ENCODE measurements around the gene TRAPPC12. TPM values are rescaled to one million over a fixed set of nuclear protein-coding genes. Genes with fewer than 3 reads are reported as not detected.
A peak's percentile ranks its signal among the peaks of the same experiment; 100 is the strongest.

TRAPPC12 gene
- 10 to 100 TPM; 49.8 to 64.0 TPM for total RNA-seq
- 58.1 TPM for polyA plus RNA-seq (2013, experiment 1 of 2)
- polyA plus RNA-seq (2013, experiment 2 of 2), result 75.8 TPM
- total RNA-seq, result 24.9 to 107 (median 60.3) reads per million in 172 experiments

DNA sequence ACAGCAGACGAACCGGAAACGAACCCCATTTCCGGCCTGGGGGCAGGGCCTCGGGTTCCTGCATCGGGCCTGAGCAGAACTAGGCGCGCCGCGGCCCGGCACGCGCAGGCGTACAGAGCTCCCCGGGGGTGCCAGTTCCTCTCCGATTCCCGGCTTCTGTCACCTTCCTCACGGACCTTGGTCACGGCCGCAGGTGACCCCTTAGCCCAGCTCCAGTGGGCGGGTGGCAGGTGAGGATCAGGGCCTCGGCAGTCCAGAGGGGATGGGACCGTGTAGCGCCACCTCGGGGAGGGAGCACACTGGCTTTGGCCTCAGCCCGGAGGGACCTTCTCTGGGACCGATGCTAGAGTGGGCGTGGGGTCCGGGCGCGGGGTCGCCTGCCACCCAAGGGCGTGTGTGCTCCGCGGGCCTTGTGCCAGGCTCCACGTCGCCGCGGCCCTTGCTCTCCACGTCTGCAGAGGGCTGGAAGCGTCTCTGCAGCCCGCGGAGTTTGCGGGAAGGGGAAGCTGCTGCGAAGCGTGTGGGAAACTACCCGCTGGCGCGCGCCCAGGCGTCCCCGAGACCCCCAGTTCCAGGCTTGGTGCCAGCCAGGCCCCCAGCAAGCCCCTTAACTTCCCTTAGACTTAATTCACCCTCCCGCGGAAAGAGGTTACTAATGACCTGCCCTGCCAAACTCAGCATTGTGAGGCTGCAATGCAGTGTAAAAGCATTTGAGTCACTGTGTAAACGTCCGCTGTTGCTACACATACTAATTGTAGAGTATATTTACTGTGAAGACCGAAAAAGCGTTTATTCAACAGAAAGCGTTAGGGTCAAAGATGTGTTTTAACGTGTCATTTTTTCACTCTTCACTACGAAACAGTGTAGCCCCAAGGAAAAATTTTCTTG, at the start of gene TRAPPC12:
TSS of gene TRAPPC12 (plus strand) at position 48 of the 888 bp plus-strand sequence. CDS start 7,930 bp downstream, outside the sequence.
- peak within 1 kb of the TSS; percentile 91 for H3K4me3 ChIP-seq (ENCODE audit: low read length)
- H3K36me3 ChIP-seq (ENCODE audit: insufficient read depth, low read length), result peaks cover 3% of the 10 kb centered on the region
- peaks cover 0 to 14% of the 10 kb centered on the region in 2 experiments for H3K9me3 ChIP-seq (ENCODE audit: control insufficient read depth in 1 of 2, insufficient read depth in 1 of 2, low read length in 2 of 2)
- Mint-ChIP-seq H3K9me3 (no peaks in the 10 kb centered on the region), H3K4me1 (ENCODE audit: low read depth) (peaks cover 70% of the 10 kb centered on the region), H3K36me3 (ENCODE audit: low read depth) (peaks cover 56% of the 10 kb centered on the region), H3K27ac (peak within 1 kb of the TSS; percentile 98), H3K27me3 (no peaks in the 10 kb centered on the region), H3K4me3 (peak within 1 kb of the TSS; percentile 97)
- ChIA-PET CTCF (interaction anchor here (1.4 kb wide), 1 partner anchor 44 kb away, joined by 5 read pairs; no protein-coding TSS in a partner anchor), POLR2A (interaction anchor here (0.9 to 4.2 kb wide), 6 partner anchors 13 to 272 kb away, joined by 3 to 30 read pairs (median 5); partner anchors contain the start of genes ADI1 and RNASEH1)
- peaks cover 42% of the 10 kb centered on the region for H3K4me1 ChIP-seq (ENCODE audit: insufficient read depth, low read length)
- H3K27me3 ChIP-seq (ENCODE audit: control insufficient read depth in 1 of 2, insufficient read depth in 2 of 2, low read length in 2 of 2), result no peaks in the 10 kb centered on the region
- DNase-seq (peak; percentile 88 to 95 (median 92)), ATAC-seq (ENCODE audit: poor library complexity) (peak; percentile 78)
- H3K27ac ChIP-seq (ENCODE audit: low read depth in 1 of 2, low read length in 2 of 2), result peak within 1 kb of the TSS; percentile 85 to 94
- intact Hi-C loops (cut with DNase I, micrococcal nuclease), result loop anchor here (2.0 to 10.0 kb wide), 6 partner anchors 135 to 763 kb away; partner anchors contain the start of genes RNASEH1 (in 2 of the 2), ADI1 (in 1 of the 2) and RPS7 (in 1 of the 2)
- TF ChIP-seq, protein P1, sequence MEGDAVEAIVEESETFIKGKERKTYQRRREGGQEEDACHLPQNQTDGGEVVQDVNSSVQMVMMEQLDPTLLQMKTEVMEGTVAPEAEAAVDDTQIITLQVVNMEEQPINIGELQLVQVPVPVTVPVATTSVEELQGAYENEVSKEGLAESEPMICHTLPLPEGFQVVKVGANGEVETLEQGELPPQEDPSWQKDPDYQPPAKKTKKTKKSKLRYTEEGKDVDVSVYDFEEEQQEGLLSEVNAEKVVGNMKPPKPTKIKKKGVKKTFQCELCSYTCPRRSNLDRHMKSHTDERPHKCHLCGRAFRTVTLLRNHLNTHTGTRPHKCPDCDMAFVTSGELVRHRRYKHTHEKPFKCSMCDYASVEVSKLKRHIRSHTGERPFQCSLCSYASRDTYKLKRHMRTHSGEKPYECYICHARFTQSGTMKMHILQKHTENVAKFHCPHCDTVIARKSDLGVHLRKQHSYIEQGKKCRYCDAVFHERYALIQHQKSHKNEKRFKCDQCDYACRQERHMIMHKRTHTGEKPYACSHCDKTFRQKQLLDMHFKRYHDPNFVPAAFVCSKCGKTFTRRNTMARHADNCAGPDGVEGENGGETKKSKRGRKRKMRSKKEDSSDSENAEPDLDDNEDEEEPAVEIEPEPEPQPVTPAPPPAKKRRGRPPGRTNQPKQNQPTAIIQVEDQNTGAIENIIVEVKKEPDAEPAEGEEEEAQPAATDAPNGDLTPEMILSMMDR (IDR thresholded peaks at IDR 0.05), result peak; percentile 41

DNA sequence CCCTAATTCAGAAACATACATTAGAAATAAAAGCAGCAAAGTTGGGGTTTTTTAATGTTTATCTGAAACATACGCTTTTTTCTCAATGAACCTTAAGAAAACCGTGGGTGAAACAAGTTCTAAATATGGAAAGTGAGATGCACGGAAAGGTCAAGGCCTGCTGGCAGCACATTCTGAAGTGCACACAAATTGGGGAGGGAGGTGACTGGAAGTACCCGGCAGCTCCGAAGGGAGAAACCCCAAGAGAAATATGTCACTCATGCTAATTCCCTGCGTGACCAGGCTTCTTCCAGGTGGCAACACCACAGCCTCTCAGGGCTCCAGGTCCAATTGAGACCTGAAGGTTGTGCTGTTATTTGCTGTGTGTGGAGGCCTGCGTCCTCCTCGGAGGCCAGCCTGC, 47.4 kb upstream of the TRAPPC12 start:
- ATAC-seq (ENCODE audit: poor library complexity), result no peak
- ChIA-PET CTCF (no interaction called here), POLR2A (no interaction called here)
- H3K27me3 Mint-ChIP-seq, result no peaks in the 10 kb centered on the region
- Histone ChIP-seq H3K27ac (ENCODE audit: low read depth in 1 of 2, low read length in 2 of 2) (no peak overlapping the region), H3K4me3 (ENCODE audit: low read length) (no peak overlapping the region), H3K36me3 (ENCODE audit: insufficient read depth, low read length) (peaks cover 39% of the 10 kb centered on the region), H3K4me1 (ENCODE audit: insufficient read depth, low read length) (no peaks in the 10 kb centered on the region), H3K27me3 (ENCODE audit: control insufficient read depth in 1 of 2, insufficient read depth in 2 of 2, low read length in 2 of 2) (no peaks in the 10 kb centered on the region), H3K9me3 (ENCODE audit: control insufficient read depth in 1 of 2, insufficient read depth in 1 of 2, low read length in 2 of 2) (no peaks in the 10 kb centered on the region)
- no peak for DNase-seq
- H3K4me3 Mint-ChIP-seq, result no peak overlapping the region
- intact Hi-C loops (cut with DNase I, micrococcal nuclease), result no loop called here
- no peaks in the 10 kb centered on the region for H3K9me3 Mint-ChIP-seq
- H3K36me3 Mint-ChIP-seq (ENCODE audit: low read depth), result peaks cover 66% of the 10 kb centered on the region
- no peak overlapping the region for H3K27ac Mint-ChIP-seq
- H3K4me1 Mint-ChIP-seq (ENCODE audit: low read depth), result no peaks in the 10 kb centered on the region
- TF ChIP-seq, protein P1 (IDR thresholded peaks at IDR 0.05), result no peak

DNA sequence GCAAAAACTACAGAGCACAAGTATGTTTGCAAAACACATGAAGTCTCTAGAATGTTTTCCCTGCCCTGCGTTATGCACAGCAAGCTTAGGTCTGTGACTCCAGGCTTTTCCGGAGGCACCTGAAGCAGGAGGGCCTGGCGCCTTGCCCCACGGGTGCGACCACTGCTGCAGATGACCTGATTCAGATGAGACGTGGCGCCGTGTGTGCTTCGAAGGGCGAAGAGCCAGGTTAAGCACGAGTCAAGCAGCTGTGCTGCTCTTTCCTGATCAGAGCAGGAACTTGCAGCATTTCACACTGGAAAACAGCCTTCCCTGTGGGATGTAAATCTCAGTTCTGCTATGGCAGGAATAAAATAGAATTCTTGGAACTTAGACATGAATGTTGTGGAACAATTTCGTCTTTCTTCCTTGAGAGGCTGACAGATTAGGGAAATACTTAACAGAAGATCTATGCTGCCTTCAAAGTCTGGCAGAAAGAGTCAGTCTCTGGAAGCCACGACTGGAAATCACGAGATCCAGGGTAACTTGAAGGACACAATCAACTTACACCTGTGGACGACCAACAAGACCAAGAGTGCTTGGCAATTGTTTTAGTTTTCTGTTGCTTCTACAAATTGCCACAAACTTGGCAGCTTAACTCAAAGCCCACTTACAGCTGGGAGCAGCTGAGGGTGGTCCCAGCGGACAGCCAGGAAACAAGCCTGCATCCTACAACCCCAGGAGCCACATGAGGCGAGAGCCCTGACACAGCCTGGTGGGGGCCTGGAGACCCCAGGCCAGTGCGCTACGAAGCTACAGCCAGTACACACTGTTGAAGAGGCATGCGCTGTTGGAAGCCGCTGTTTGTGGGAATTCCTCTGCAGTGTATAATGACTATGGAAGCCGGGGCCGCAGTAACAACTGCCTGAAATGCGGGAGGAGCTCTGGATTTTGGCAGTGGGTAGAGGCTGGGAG, 44.8 kb upstream of the TRAPPC12 start:
- Mint-ChIP-seq H3K9me3 (no peaks in the 10 kb centered on the region), H3K4me3 (no peak overlapping the region), H3K27ac (no peak overlapping the region), H3K27me3 (no peaks in the 10 kb centered on the region), H3K36me3 (ENCODE audit: low read depth) (peaks cover 68% of the 10 kb centered on the region), H3K4me1 (ENCODE audit: low read depth) (no peaks in the 10 kb centered on the region)
- TF ChIP-seq, protein P1 (IDR thresholded peaks at IDR 0.05), result no peak
- ChIA-PET POLR2A (no interaction called here), CTCF (no interaction called here)
- Histone ChIP-seq H3K4me1 (ENCODE audit: insufficient read depth, low read length) (no peaks in the 10 kb centered on the region), H3K36me3 (ENCODE audit: insufficient read depth, low read length) (peaks cover 48% of the 10 kb centered on the region), H3K9me3 (ENCODE audit: control insufficient read depth in 1 of 2, insufficient read depth in 1 of 2, low read length in 2 of 2) (no peaks in the 10 kb centered on the region), H3K27me3 (ENCODE audit: control insufficient read depth in 1 of 2, insufficient read depth in 2 of 2, low read length in 2 of 2) (no peaks in the 10 kb centered on the region), H3K27ac (ENCODE audit: low read depth in 1 of 2, low read length in 2 of 2) (no peak overlapping the region), H3K4me3 (ENCODE audit: low read length) (no peak overlapping the region)
- intact Hi-C loops (cut with DNase I, micrococcal nuclease), result no loop called here
- no peak for ATAC-seq (ENCODE audit: poor library complexity)
- no peak for DNase-seq

Data from CD4-positive, alpha-beta T cell (primary cell).